NCI-H510A (cell line): ENCODE measurements around the gene TMTC1.

ENCODE experiments used
- DNase-seq: peaks from one replicate; lab custom pipeline; 2025; lab: John Stamatoyannopoulos, UW

TMTC1 gene

DNA sequence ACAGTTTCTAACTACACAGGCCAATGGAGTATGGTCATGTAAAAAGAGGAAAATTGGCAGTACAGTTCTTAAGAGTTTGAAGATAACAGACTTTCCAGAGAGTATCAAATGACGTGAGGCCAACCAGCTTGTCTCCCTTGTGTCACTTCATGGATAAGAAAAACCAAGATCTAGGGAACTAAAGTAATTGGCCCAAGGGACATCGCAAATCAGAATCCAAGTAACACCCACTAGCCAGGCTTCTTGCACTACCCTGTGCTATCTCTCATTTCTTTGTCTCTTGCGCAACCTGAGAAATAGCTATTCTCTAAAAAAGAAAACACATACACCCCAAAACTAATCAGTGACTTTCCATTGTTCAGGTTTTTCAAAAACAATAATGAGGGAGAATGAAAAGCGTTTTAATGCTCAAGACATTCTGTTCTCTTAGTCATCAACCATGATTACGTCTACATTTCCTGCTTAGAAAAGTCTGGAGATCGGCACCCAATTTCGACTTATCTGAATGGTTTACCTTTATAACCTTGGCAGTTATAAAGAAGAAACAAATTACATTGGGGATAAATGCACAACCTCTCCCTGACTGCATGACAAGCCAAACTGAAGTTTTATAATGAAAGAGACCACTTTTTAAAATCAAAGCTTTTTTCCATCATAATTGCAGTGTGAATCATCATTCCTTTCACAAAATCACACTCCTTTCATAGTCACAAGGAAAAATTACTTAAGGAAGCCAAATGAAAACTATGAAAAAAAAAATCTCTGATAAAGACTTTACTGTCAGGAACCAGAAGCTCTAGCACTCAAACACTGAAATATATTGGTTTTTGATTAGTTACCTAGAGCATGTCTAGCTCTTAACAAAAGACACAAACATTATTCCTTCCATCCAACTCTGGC is 42.1 kb downstream of the TMTC1 start:
- DNase-seq = no peak

DNA sequence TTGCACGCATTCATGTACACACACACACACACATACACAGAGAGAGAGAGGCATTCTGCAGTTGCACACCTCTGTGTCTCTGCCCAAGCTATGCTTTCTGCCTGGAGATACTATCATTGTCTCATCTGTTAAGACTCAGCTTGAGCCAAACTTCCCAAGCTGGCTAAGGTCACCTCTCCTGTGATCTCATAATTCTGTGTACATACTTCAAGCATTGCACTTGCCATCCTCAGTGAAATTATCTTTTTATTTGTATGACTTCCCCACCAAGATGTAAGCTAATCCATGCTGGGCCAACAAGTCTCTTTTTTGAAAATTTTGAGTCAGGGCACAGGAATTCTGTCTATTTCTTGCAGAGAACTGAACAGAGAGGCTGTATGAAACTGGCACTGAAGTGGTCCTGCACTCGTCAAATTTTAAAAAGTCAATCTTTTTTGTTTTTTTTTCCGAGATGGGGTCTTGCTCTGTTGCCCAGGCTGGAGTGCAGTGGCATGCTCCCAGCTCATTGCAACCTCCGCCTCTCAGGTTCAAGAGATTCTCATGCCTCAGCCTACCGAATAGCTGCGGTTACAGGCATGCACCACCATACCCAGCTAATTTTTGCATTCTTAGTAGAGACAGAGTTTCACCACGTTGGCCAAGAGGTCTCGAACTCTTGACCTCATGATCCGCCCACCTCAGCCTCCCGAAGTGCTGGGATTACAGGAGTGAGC is 44.3 kb downstream of the TMTC1 start:
- no peak for DNase-seq

DNA sequence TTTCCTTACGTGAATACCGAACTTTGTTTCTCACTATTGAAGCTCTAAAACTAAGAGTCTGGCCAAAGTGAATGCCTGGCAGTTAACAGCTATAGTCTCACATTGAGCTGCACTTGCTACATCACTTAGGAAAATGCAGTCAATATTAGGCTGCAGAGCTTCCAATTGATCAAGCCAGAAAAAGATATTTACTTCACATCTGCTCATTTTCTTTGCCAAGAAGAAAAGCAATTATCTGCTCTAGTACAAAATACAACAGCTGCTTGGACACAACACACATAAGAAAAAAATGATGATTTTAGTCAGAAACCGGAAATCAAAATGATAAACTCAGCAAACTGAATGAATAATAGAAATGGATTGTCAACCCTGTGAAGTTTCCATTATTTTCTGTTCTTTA is 45.4 kb downstream of the TMTC1 start:
- DNase-seq = no peak

GRCh38 chr12:29737644-29738043 is 46.1 kb downstream of the TMTC1 start:
- DNase-seq = no peak

DNA sequence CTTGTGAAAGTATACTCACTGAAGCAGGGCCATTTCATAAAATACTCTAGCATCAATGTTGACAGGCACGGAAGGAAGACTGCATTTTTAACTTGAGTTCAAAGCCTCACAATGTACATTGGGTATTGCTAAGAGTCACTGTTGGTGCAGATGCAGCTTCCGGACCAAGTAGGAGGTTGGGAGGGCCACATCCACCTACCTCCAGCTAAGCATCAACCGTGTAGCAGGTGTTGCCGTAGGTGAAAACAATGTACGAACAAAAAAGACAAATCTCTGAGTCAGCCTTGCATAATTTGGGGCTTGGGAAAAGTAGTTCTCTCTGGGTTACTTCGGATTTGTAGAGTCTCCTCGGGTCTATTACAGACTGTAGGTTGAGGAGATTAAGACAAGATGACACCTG is 48.1 kb downstream of the TMTC1 start:
- no peak for DNase-seq

DNA sequence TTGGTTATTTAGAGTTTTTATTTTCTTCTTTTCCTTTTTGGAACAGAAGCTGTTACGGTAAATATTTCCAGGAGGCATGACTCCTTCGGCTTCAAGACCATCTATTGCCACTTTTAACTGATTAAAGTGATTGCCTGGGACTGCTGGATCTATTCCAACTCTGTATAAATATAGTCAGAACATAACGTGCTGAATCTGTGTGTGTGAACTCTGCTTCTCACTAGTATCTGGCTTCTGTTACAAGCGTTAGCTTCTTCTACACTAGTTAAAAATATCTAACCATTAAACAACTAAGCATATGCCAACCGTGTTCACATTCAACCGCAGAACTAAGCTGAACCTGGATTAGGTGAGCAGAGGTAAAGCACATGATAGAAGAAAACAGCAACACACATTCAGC is 49.0 kb downstream of the TMTC1 start:
- DNase-seq = no peak

DNA sequence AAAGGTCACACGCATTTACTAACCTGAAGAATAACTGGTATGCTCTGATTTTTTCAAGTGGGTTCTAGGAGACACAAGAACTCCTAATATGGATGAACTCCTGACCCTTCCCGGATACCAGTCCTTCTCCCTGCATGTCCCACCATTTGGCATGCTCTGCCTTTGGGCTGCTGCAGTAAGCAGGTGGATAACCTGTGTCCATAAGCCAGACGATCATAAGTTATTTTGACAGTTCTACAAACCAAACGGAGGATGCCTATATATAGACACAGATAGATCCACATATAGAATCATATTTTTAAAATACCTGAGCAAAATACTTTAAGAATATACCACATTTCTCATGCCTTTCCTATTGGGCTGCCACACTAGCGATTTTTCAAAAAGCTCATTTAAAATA is 49.4 kb downstream of the TMTC1 start:
- no peak for DNase-seq

GRCh38 chr12:29733501-29733900 is 50.2 kb downstream of the TMTC1 start:
- DNase-seq = no peak

GRCh38 chr12:29733060-29733459 is 50.7 kb downstream of the TMTC1 start:
- no peak for DNase-seq

GRCh38 chr12:29732593-29732992 is 51.1 kb downstream of the TMTC1 start:
- DNase-seq = no peak

GRCh38 chr12:29732191-29732590 is 51.6 kb downstream of the TMTC1 start:
- no peak for DNase-seq

GRCh38 chr12:29731591-29731990 is 52.2 kb downstream of the TMTC1 start:
- no peak for DNase-seq

GRCh38 chr12:29730481-29730880 is 53.3 kb downstream of the TMTC1 start:
- no peak for DNase-seq

- no peak for DNase-seq
Observed at GRCh38 chr12:29728030-29728429, 55.7 kb downstream of the TMTC1 start.

- no peak for DNase-seq
Observed at GRCh38 chr12:29726741-29727348, 56.9 kb downstream of the TMTC1 start.

DNA sequence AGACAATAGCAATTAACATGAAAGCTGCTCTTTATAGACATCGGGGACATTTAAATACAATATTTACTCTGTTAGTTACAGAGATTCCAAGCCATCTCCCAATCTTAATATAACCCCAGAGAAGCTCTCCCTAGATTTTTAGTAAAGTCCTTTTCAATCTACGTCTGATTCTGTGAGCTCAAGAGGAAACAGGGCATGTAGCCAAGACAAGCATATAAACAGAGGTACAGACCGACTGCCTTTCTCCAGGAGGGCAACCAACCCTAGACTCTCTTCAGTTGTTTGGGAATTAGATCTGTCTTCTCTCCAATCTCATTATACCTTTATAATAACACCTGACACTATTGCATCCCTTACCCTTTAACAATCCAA is 57.4 kb downstream of the TMTC1 start:
- DNase-seq = no peak

DNA sequence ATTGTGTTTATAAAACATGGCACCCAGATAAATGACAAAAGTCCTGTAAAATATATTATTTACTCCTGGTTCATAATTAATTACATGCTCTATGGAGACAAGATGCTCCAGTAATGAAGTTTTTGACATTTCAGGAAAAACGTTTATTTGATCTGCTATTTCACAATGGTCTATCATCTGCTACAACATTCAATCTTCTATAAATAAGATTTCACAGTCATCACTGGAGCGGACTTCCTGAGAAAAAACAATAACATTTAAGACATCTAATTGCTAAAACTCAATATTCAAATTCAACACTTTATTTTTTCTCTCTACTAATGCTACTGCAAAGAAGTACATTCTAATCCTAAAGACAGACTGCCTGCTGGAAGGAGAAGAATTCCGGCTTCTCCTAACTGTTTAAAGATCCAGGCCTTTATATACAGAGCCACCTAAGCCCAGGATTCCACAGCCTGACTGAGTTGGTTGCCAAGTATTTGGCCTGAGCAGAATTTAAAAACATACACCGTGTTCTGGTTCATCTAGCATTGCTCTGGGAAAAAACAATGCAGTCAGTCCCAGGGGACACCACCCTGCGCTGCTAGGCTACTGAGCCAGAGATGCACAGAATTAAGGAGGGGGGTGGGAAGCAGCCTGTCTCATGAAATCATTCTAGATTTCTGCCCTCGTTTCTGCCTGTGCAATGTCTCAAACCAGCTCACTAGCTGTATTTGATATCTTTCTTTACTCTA is 58.0 kb downstream of the TMTC1 start:
- DNase-seq = no peak

- no peak for DNase-seq
Observed at GRCh38 chr12:29722164-29722563, 61.6 kb downstream of the TMTC1 start.

DNA sequence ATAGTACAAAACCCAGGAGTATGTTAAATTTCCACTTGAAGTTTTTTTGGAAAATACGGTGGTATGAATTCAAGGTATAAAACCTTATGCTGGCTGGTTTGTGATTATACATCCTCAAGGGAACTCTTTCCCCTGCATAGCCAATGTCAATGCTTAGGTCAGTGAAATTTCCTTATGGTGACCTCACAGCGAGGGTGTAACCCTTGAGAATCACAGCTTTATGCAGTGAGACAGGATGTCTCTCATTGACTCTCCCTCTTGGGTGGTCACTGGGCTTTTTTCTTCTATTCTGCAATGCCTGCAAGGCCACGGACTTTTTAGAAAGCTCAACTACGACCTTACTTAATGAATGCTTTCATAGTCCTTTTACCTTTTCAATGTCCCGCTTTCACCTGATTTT is 64.4 kb downstream of the TMTC1 start:
- DNase-seq = no peak

GRCh38 chr12:29717540-29718100 is 66.1 kb downstream of the TMTC1 start:
- DNase-seq = no peak

- no peak for DNase-seq
Observed at GRCh38 chr12:29714966-29715365, 68.8 kb downstream of the TMTC1 start.

- DNase-seq = no peak
Observed at GRCh38 chr12:29713729-29714128, 70.0 kb downstream of the TMTC1 start.
